Fibroblast of lung (primary cell): ENCODE measurements around the gene ST13.

Experiments
- EZH2 ChIP-seq: IDR thresholded peaks from 2 replicates; pipeline ENCODE4 v1.5.1; 2012; ENCODE audit warnings: low read length, control low read depth, mild to moderate bottlenecking; ENCODE audit errors: missing control alignments
- TF ChIP-seq, protein P1 (sequence below), 2 donors: IDR thresholded peaks in 1 of 2; conservative IDR thresholded peaks in 1 of 2; 1 replicate in 1 of 2; 2 replicates in 1 of 2; pipeline ENCODE4 v1.5.1; 2011 to 2012; ENCODE audit warnings: low read length in 2 of 2, control low read depth in 1 of 2, inconsistent platforms in 1 of 2, low read depth in 1 of 2, mild to moderate bottlenecking in 1 of 2

DNA sequence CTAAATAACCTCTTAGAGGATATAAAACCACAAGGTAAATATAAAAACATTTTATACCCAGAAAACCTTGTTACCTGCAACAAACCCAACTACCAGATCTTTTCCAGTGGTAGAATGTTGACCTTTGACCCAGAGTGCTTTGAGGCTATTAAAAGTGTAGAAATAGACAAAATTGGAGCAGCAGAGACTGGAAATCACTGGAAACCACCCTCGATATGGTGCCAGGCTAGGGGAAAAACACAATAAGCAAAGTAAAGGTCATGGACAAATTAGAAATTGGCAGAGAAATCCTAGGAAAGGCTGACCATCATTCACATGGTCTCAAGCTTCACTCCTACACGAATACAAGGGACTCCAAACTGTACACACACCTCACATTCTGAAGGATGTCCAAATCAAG, 64.0 kb downstream of the ST13 start:
- TF ChIP-seq, protein P1, sequence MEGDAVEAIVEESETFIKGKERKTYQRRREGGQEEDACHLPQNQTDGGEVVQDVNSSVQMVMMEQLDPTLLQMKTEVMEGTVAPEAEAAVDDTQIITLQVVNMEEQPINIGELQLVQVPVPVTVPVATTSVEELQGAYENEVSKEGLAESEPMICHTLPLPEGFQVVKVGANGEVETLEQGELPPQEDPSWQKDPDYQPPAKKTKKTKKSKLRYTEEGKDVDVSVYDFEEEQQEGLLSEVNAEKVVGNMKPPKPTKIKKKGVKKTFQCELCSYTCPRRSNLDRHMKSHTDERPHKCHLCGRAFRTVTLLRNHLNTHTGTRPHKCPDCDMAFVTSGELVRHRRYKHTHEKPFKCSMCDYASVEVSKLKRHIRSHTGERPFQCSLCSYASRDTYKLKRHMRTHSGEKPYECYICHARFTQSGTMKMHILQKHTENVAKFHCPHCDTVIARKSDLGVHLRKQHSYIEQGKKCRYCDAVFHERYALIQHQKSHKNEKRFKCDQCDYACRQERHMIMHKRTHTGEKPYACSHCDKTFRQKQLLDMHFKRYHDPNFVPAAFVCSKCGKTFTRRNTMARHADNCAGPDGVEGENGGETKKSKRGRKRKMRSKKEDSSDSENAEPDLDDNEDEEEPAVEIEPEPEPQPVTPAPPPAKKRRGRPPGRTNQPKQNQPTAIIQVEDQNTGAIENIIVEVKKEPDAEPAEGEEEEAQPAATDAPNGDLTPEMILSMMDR (conservative IDR thresholded peaks at IDR 0.05 in 1 of 2, IDR thresholded peaks at IDR 0.05 in 1 of 2; ENCODE audit: low read depth in 1 of 2, low read length in 2 of 2) = no peak
- no peak for TF ChIP-seq EZH2
